Stimulated activated CD8-positive, alpha-beta memory T cell treated with anti-CD3 and anti-CD28 coated beads, Interleukin-15, amount 100 ng/mL, for 24 hours (primary cell): ENCODE data around the gene ZNF511.

ENCODE experiments used
- DNase-seq: peaks from one replicate; pipeline ENCODE4 v3.0.0-alpha.2; 2020; ENCODE audit warnings: low read depth

The ZNF511 gene

DNA sequence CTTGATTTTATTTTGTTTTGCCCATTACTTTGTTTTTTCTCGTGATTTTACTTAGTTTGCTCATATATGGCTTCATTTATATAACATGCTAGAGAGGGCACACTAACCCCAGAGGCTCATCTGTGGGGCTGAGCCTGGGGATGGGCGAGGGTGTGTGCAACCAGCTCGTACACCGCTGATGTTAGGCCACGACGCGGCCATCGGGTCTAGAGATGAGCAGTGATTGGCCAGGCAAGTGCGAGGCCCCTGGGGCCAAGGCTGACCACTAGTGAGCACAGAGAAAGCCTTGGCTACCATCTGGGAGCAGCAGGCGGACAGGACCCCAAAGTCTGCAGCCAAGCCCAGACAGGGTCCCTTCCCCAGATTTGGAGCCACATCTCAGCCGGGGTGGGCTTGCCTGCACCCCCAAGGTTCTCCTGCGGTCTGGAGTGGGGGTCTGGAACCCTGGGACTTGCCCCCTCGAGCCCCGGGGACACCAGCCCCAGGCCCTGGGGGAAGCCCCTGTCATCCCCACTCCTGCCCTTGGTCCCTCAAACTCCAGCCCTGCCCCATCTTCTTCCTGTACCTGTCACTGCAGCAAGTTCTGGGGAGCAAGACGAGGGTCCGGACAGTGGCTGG lies 45.4 kb downstream of the ZNF511 start:
- no peak for DNase-seq

GRCh38 chr10:133354672-133355240 lies 46.0 kb downstream of the ZNF511 start:
- DNase-seq = no peak

DNA sequence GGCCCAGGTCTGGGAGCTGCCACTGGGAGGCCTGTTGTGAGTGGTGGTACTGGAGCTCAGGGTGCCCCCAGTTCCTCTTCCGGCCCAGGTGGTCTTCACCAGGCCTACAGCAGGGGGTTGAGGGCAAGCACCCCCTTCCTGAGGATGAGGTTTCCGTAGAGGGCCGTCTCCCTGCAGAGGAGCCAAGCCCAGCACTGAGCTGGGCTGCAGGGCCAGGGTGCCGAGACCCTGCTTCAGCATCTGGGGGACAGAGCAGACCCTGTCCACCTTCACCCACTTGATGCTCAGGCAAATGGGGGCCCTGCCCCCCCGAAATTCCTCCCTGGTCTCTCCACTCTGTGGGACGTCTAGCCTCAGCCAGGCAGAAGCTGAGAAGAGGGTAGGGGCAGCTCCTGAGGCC lies 46.6 kb downstream of the ZNF511 start:
- no peak for DNase-seq

DNA sequence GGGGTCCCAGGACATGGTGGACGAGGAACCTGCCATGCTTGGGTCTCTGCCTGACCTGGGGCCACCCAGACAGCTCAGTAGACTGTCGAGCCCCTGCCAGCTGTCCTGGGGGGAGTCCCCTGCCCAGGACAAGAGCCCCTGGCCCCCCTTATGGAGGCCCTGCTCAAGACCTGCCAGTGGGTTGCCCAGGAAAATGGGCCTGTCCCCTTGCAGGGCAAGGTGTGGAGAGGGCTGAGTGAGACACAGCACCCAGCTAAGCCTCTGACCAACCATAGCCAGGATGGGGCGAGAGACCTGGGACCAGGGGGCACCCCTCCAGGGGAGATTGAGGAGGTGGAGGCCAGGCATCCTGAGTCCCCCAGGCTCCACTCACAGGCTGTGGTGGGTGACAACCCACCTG lies 47.3 kb downstream of the ZNF511 start:
- DNase-seq = no peak

GRCh38 chr10:133356549-133357284 lies 48.0 kb downstream of the ZNF511 start:
- no peak for DNase-seq

- peak; percentile 37 for DNase-seq
Observed at GRCh38 chr10:133357285-133358161, 48.8 kb downstream of the ZNF511 start, which contains the start of gene FUOM. Gene FUOM, minus strand, starts transcription at chr10:133358019. Its CDS starts 12 bp downstream, at chr10:133358007.

DNA sequence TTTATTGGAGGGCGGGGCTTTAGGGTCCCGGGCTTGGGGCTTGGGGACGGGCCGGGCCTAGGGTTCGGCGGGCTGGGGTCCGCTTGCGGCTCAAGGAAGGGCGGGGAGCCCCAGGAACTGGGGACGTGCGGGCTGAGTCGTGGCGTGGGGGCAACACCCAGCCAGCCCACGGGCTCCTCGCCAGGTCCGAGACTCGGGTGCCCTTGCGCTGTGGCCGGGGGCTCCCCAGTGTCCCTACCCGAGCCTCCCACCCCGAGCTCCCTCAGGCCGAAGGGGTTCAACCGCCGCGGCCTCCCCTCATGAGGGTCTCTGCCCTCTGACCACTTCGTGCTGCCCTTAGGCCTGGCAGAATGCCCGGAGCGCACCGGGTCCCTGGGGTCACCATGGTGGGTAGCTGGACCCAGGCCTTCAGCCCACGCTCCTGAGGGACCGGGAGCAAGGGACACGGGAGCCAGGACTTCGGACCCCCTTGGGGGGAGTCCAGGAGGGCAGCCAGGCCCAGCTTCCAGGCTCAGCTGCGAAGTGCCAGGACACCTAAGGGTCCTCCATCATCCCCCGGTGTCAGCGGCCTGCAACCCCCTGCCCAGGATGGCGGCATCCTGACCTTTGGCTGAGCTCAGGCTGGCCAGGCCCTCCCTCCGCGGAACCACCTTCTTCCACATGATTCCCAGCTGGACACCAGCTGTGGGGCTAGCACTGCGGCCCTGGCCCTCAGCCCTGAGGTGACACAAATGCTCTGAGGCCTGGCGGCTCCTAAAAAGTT lies 49.6 kb downstream of the ZNF511 start:
- DNase-seq = no peak

DNA sequence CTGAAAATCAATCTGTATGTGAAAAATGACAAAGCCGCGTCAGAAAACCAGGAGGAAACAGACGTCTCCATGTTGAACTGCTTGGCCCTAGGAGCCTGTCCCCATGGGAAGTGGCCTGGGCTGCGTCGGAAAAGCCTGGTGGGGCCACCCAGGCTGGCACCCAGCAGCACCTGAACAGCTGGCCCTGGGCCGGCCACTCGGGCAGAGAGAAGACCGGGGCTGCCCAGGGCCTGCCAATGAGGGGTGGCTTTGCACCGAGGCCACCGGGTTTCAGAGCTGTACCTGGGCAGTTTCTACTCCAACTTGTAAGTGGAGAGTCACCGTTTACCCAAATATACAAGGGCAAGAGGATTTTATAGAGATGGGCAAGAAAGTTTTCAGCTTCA lies 50.2 kb downstream of the ZNF511 start:
- no peak for DNase-seq

DNA sequence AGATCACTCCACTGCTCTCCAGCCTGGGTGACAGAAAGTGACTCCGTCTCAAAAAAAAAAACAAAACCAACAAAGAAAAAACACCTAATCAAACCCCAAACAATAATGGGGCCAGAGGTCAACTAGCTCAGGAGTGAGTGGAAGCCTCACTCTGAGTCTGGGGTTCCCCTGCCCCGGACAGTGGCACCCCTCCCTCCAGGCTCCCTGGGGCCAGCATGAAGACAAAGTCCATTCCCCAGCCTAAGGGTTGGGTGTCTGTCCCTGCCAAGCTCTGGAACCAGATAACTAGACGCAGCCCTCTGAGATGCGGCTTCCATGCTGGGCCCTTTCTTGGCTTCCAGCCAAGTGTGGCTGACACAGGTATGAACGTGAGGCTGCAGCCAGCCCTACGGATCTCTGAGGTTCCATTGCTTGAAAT lies 50.8 kb downstream of the ZNF511 start:
- no peak for DNase-seq

DNA sequence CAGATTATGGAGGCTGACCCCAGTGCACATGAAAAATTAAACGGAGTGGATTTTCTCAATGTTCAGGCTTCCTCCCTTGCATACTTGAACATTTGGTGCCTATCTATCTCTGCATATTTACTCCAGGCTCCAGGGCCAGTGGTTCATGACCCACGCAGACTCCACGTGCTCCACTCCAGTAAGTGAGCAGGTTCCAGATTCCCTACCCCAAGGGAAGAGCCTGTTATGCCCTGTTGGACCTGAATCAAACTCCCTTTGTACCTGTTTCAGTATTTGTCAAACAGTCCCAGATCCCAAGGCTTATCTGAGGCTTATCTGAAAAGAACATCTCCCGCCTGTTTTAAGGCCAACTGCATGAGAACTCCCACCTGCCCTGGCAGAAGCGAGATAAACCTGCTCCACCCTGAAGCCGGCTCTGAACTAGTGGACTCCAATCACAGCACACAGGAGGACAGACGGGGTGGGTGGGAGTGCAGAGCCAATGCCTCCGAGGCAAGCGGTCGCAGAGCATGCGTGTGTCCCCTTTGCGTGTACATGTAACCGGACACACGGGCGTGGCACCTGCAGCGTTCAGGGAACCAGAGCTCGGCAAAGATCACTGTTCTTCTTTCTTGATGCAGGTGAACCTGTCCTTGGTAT lies 51.4 kb downstream of the ZNF511 start:
- DNase-seq = no peak

- DNase-seq = no peak
Observed at GRCh38 chr10:133361227-133361626, 52.5 kb downstream of the ZNF511 start.

DNA sequence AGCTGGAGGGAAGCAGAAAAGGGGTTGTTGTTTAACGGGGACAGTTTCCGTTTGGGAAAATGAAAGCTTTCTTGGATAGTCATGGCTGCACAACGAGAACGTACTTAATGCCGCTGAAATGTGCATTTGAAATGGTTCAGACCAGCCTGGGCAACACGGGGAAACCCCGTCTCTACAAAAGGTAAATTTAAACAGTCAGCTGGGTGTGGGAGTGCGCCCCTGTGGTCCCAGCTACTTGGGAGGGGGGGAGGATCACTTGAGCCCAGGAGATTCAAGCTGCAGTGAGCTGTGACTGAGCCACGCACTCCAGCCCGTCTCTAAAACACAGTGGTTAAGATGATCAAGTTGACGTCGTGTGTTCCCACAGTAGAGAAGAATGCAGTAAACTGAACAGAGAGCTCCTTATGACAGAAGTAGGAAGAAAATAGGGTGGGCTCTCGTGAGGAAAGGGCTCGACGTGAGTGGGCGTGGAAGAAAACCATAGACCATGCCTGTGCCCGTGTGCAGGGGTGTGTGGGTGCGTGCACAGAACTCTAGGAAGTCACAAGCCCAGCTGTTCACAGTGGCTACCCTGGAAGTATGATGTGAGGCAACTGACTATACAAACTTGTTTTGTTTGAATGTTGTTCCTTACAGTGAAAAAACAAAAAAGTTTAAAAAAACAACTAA lies 53.2 kb downstream of the ZNF511 start:
- no peak for DNase-seq
